ENCODE data around the gene ZNF268.

ZNF268 gene

DNA sequence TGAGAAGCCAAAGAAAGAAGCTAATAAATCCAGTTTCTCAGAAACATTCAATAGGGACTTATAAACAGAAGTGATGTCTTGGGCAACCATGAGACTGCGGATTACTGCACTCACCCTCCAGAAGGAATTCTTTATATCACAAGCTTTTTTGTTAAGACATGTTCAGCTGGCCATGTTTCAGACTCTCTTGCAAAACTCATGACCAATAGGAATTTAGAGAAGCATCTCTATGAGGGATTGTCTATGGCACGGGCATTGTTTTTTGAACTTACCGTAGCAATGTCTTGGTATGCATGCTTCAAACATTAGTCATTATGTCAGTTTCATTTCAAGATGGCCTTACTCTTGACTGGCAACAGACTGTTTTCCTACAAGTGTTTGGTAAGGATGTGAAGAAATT, 15.5 kb upstream of the ZNF268 start:
- TF ChIP-seq ZNF610 (tag by site-specific recombination; IDR thresholded peaks at IDR 0.05; ENCODE audit: borderline replicate concordance) = no peak
- TF ChIP-seq, protein P1, sequence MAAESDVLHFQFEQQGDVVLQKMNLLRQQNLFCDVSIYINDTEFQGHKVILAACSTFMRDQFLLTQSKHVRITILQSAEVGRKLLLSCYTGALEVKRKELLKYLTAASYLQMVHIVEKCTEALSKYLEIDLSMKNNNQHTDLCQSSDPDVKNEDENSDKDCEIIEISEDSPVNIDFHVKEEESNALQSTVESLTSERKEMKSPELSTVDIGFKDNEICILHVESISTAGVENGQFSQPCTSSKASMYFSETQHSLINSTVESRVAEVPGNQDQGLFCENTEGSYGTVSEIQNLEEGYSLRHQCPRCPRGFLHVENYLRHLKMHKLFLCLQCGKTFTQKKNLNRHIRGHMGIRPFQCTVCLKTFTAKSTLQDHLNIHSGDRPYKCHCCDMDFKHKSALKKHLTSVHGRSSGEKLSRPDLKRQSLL (tag by site-specific recombination; IDR thresholded peaks at IDR 0.05) = no peak
- TF ChIP-seq, protein P2, sequence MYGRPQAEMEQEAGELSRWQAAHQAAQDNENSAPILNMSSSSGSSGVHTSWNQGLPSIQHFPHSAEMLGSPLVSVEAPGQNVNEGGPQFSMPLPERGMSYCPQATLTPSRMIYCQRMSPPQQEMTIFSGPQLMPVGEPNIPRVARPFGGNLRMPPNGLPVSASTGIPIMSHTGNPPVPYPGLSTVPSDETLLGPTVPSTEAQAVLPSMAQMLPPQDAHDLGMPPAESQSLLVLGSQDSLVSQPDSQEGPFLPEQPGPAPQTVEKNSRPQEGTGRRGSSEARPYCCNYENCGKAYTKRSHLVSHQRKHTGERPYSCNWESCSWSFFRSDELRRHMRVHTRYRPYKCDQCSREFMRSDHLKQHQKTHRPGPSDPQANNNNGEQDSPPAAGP (tag by site-specific recombination; IDR thresholded peaks at IDR 0.05) = no peak
- TF ChIP-seq ZNF791 (tag by site-specific recombination; IDR thresholded peaks at IDR 0.05) = no peak
- no peak for TF ChIP-seq ZIC2 (tag by site-specific recombination; IDR thresholded peaks at IDR 0.05)
- TF ChIP-seq ZNF354C (tag by site-specific recombination; IDR thresholded peaks at IDR 0.05; ENCODE audit: borderline replicate concordance, low read depth) = no peak
- TF ChIP-seq ZNF768 (tag by site-specific recombination; IDR thresholded peaks at IDR 0.05) = no peak
- no peak for TF ChIP-seq EGR2 (tag by site-specific recombination; IDR thresholded peaks at IDR 0.05; ENCODE audit: low read depth)
- TF ChIP-seq, protein P3, sequence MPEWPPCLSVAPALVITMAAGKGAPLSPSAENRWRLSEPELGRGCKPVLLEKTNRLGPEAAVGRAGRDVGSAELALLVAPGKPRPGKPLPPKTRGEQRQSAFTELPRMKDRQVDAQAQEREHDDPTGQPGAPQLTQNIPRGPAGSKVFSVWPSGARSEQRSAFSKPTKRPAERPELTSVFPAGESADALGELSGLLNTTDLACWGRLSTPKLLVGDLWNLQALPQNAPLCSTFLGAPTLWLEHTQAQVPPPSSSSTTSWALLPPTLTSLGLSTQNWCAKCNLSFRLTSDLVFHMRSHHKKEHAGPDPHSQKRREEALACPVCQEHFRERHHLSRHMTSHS (tag by site-specific recombination; IDR thresholded peaks at IDR 0.05) = no peak
- no peak for TF ChIP-seq ZNF223 (tag by site-specific recombination; IDR thresholded peaks at IDR 0.05)
- no peak for TF ChIP-seq ZBTB48 (tag by site-specific recombination; IDR thresholded peaks at IDR 0.05)
- no peak for TF ChIP-seq ZNF335 (tag by site-specific recombination; conservative IDR thresholded peaks at IDR 0.05)
- TF ChIP-seq ZNF629 (tag by site-specific recombination; IDR thresholded peaks at IDR 0.05) = no peak
- no peak for TF ChIP-seq ZNF518A (tag by site-specific recombination; conservative IDR thresholded peaks at IDR 0.05; ENCODE audit: low read depth)
- no peak for TF ChIP-seq SP3 (tag by site-specific recombination; IDR thresholded peaks at IDR 0.05)
- H3K36me3 ChIP-seq (ENCODE audit: control insufficient read depth in 2 of 2, insufficient read depth in 1 of 2, low read length in 2 of 2) = no peaks in the 10 kb centered on the region
- H3K4me3 ChIP-seq (ENCODE audit: low read depth, low read length) = no peak overlapping the region
- H3K9me3 ChIP-seq (ENCODE audit: control insufficient read depth, insufficient read depth, low read depth, low read length) = no peaks in the 10 kb centered on the region; the same call in 1 of the 2 replicates
- H3K4me1 ChIP-seq (ENCODE audit: control insufficient read depth, insufficient read depth, low read length) = no peaks in the 10 kb centered on the region
- no peak overlapping the region for H3K27ac ChIP-seq (ENCODE audit: extremely low read depth, low read depth, low read length)
- POLR2A ChIA-PET = no interaction called here
- CTCF ChIA-PET = no interaction called here

DNA sequence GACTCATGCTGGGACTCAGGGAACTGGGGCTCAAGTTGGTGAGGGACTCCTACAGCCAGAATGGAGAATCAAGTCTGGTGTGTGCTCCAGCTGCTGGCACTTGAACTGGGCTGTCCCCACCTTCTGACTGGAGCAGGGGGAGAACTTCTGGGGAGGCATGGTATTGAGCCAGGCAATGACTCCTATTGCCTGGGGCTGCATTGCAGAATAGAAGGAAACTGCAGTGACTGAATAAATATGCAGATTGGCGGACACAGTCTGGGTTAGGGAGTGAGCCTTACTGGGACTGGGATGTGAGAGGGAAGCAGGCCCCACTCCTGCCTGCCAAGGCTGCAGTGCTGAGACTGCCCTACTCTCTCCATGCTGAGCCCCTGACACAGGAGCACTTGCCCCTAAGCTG, 8.8 kb upstream of the ZNF268 start:
- Histone ChIP-seq H3K4me1 (ENCODE audit: control insufficient read depth, insufficient read depth, low read length) (no peaks in the 10 kb centered on the region), H3K27ac (ENCODE audit: extremely low read depth, low read depth, low read length) (no peak overlapping the region), H3K4me3 (ENCODE audit: low read depth, low read length) (no peak overlapping the region), H3K36me3 (ENCODE audit: control insufficient read depth in 2 of 2, insufficient read depth in 1 of 2, low read length in 2 of 2) (no peaks in the 10 kb centered on the region), H3K9me3 (ENCODE audit: control insufficient read depth, insufficient read depth, low read depth, low read length) (peaks cover 3% of the 10 kb centered on the region)
- ChIA-PET CTCF (interaction anchor here (1.0 kb wide), 1 partner anchor 9 kb away, joined by 3 read pairs; the partner anchor contains the start of gene ZNF268), POLR2A (no interaction called here)
- TF ChIP-seq ZNF518A (tag by site-specific recombination; conservative IDR thresholded peaks at IDR 0.05; ENCODE audit: low read depth) (no peak), ZBTB17 (tag by site-specific recombination; IDR thresholded peaks at IDR 0.05) (no peak), ZNF626 (tag by site-specific recombination; IDR thresholded peaks at IDR 0.05) (no peak), ZNF596 (tag by site-specific recombination; IDR thresholded peaks at IDR 0.05) (no peak), WT1 (tag by site-specific recombination; IDR thresholded peaks at IDR 0.05) (no peak), ZNF624 (tag by site-specific recombination; IDR thresholded peaks at IDR 0.05) (no peak)

Data from HEK293 (cell line).